B cell (primary cell): ENCODE data around the gene CALHM1. TPM values are rescaled to one million over a fixed set of nuclear protein-coding genes. Genes with fewer than 3 reads are reported as not detected.

Experiments
- ATAC-seq: fragments of 200-7000 bp; cut with Tn5 transposase; one replicate; pipeline ENCODE4 v1.10.0; 2021; ENCODE audit warnings: low read depth, mild to moderate bottlenecking, moderate number of reproducible peaks, moderate library complexity
- CTCF ChIA-PET: fragments of 350-600 bp; sonication (Branson Sonifier 250); formaldehyde crosslinking; loops from one replicate; lab custom pipeline; 2021; ENCODE audit warnings: antibody characterized with exemption, inconsistent platforms; lab: Charles Lee
- POLR2A ChIA-PET: fragments of 350-600 bp; sonication (Branson Sonifier 250); formaldehyde crosslinking; loops from one replicate; lab custom pipeline; 2021; ENCODE audit warnings: antibody characterized with exemption; lab: Charles Lee
- DNase-seq: peaks from one replicate; pipeline ENCODE4 v3.0.0; 2013
- H2AFZ ChIP-seq: 2 replicates; pipeline ENCODE4 v1.6.1; 2012; ENCODE audit warnings: mild to moderate bottlenecking, low read depth, low read length; ENCODE audit not compliant: insufficient read depth, poor library complexity, severe bottlenecking
- H3K27ac ChIP-seq, 2 donors: 1 replicate in 1 of 2; 2 replicates in 1 of 2; pipeline ENCODE4 v1.5.1; 2012 to 2013; ENCODE audit warnings: low read length in 2 of 2, mild to moderate bottlenecking in 2 of 2, moderate library complexity in 1 of 2
- H3K27me3 ChIP-seq, 4 experiments: fragments of 200-600 bp in 1 of 4; sonication (generic) in 1 of 4; replicated peaks in 1 of 4; 1 replicate in 2 of 4; 2 replicates in 2 of 4; pipeline versions ENCODE4 v1.6.1 to v1.7.0; 2013 to 2016; ENCODE audit warnings: low read length in 3 of 4, mild to moderate bottlenecking in 2 of 4, mixed read lengths in 1 of 4, moderate library complexity in 1 of 4; ENCODE audit not compliant: insufficient read depth in 4 of 4, control insufficient read depth in 3 of 4; ENCODE audit errors: control extremely low read depth in 1 of 4
- H3K36me3 ChIP-seq, 2 experiments: replicated peaks in 1 of 2; 1 replicate in 1 of 2; 2 replicates in 1 of 2; pipeline versions ENCODE4 v1.6.1 to v1.7.1; 2013; ENCODE audit warnings: low read length in 1 of 2; ENCODE audit not compliant: insufficient read depth in 2 of 2, control insufficient read depth in 1 of 2; ENCODE audit errors: control extremely low read depth in 1 of 2, extremely low read depth in 1 of 2
- H3K4me1 ChIP-seq, 2 donors: fragments of 200-600 bp in 1 of 2; sonication (generic) in 1 of 2; 1 replicate in 1 of 2; 2 replicates in 1 of 2; pipeline versions ENCODE4 v1.5.1 to v1.6.1; 2013 to 2017; ENCODE audit warnings: low read length in 2 of 2; ENCODE audit not compliant: control insufficient read depth in 2 of 2, insufficient read depth in 2 of 2
- H3K4me2 ChIP-seq: replicated peaks from 2 replicates; pipeline ENCODE3; 2012; ENCODE audit warnings: mild to moderate bottlenecking, low read depth, low read length; ENCODE audit not compliant: poor library complexity, severe bottlenecking
- H3K4me3 ChIP-seq, 5 experiments: fragments of 200-600 bp in 1 of 5; sonication (generic) in 1 of 5; 1 replicate in 3 of 5; 2 replicates in 2 of 5; pipeline versions ENCODE4 v1.5.1 to v1.7.0; 2011 to 2016; ENCODE audit warnings: low read length in 4 of 5, mild to moderate bottlenecking in 4 of 5, low read depth in 2 of 5, control low read depth in 1 of 5, moderate library complexity in 1 of 5; ENCODE audit not compliant: insufficient read depth in 1 of 5; ENCODE audit errors: control extremely low read depth in 1 of 5, extremely low read depth in 1 of 5
- H3K79me2 ChIP-seq: fragments of 200-600 bp; sonication (generic); one replicate; pipeline ENCODE4 v1.6.0; 2016; ENCODE audit warnings: low read length; ENCODE audit not compliant: control insufficient read depth, insufficient read depth
- H3K9ac ChIP-seq: fragments of 200-600 bp; sonication (generic); 2 replicates; pipeline ENCODE4 v1.6.1; 2017; ENCODE audit warnings: mild to moderate bottlenecking, low read length, moderate library complexity
- H3K9me3 ChIP-seq, 3 donors: one replicate each; pipeline versions ENCODE4 v1.6.1 to v1.7.1; 2013; ENCODE audit warnings: low read length in 2 of 3; ENCODE audit not compliant: control insufficient read depth in 2 of 3, insufficient read depth in 1 of 3; ENCODE audit errors: control extremely low read depth in 1 of 3
- H4K20me1 ChIP-seq: 2 replicates; pipeline ENCODE4 v1.6.0; 2012; ENCODE audit warnings: mild to moderate bottlenecking, low read length; ENCODE audit not compliant: insufficient read depth, control insufficient read depth, poor library complexity, severe bottlenecking
- H3K27ac Mint-ChIP-seq: one replicate; pipeline ENCODE4 v1.8.0; 2021; ENCODE audit warnings: mixed read lengths
- H3K27me3 Mint-ChIP-seq: one replicate; pipeline ENCODE4 v1.8.0; 2021; ENCODE audit warnings: mixed read lengths
- H3K4me1 Mint-ChIP-seq: one replicate; pipeline ENCODE4 v1.8.0; 2021; ENCODE audit warnings: mixed read lengths
- H3K4me3 Mint-ChIP-seq: one replicate; pipeline ENCODE4 v1.8.0; 2021; ENCODE audit warnings: mixed read lengths
- H3K9me3 Mint-ChIP-seq: one replicate; pipeline ENCODE4 v1.8.0; 2022; ENCODE audit warnings: mixed read lengths; ENCODE audit not compliant: insufficient read depth
- EZH2 ChIP-seq: IDR thresholded peaks from 2 replicates; pipeline ENCODE4 v1.6.1; 2012; ENCODE audit warnings: borderline replicate concordance, low read depth, mild to moderate bottlenecking, moderate library complexity, low read length; ENCODE audit not compliant: insufficient read depth, poor library complexity, severe bottlenecking
- WGBS: methylation state at CpG from one replicate; pipeline ENCODE4 v1.1.5; 2013; ENCODE audit warnings: missing lambda C conversion rate; ENCODE audit not compliant: insufficient coverage; 5-methylcytosine and 5-hydroxymethylcytosine counted together
- intact Hi-C: fragments of 100-400 bp; cut with micrococcal nuclease; formaldehyde crosslinking; loops from one replicate; pipeline ENCODE4 v1.10.0; 2022
- polyA plus RNA-seq: library from polyadenylated mRNA; depleted of rRNA; stranded (reverse); fragments of >200 nt; gene quantifications from 2 replicates; pipeline ENCODE4 v1.2.3, GENCODE V29; 2012
- total RNA-seq, 2 donors: library from RNA; stranded (reverse); fragments of 120-200 nt in 1 of 2; gene quantifications; 1 replicate in 1 of 2; 2 replicates in 1 of 2; pipeline versions ENCODE4 v1.2.3 to v1.2.4, GENCODE V29; 2013 to 2022
- TF ChIP-seq, protein P1 (sequence below): fragments of 200-600 bp; IDR thresholded peaks from one replicate; pipeline ENCODE4 v1.8.0; 2022; ENCODE audit warnings: antibody characterized with exemption, mild to moderate bottlenecking

Gene CALHM1
- total and polyA plus RNA-seq, 2 donors (not counting 1 experiment from before 2014, with no cell fraction given): 0.16 to 0.34 TPM

DNA sequence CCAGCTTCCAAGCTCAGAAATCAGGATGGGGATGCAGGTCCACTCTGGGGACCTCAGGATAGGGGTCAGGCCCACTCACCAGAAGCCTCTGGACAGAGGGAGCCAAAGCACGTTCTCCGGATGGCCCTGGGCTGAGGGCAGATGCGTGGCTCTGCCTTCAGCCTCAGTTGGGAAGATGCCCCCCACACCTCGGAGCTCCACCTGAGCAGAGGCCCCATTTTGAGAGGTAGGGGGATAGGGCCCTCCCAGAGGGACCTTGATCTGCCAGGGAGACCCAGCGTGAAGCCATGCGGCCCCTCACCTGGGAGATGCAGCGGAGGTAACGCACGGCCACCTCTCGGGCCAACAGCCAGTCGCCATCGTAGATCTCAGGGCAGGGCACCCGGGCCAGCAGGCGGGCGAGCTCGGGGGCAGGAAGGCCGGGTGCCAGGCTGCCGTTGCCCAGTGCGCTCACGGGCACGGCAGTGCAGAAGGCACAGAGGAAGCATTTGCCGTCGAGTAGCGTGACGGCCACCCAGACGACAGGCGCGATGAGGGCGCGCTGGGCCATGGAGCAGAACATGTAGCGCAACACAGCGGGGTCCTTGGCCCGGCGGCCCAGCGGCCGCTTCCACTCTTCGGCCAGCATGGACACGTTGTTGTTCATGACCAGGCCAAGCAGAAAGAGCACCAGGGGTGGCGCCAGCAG lies 660 bp downstream of the CALHM1 start:
- H4K20me1 ChIP-seq: no peaks in the 10 kb centered on the region
- CTCF ChIA-PET: interaction anchor here (1.3 kb wide), 1 partner anchor 42 kb away, joined by 4 read pairs; no protein-coding TSS in a partner anchor
- no peak for DNase-seq
- H3K4me1 ChIP-seq: peaks cover 3 to 18% of the 10 kb centered on the region in 2 donors
- ATAC-seq: no peak
- H3K36me3 ChIP-seq: no peaks in the 10 kb centered on the region
- H3K4me1 Mint-ChIP-seq: peaks cover 21% of the 10 kb centered on the region
- H3K27me3 Mint-ChIP-seq: no peaks in the 10 kb centered on the region
- no peak overlapping the region for H3K4me2 ChIP-seq
- POLR2A ChIA-PET: no interaction called here
- TF ChIP-seq, protein P1, sequence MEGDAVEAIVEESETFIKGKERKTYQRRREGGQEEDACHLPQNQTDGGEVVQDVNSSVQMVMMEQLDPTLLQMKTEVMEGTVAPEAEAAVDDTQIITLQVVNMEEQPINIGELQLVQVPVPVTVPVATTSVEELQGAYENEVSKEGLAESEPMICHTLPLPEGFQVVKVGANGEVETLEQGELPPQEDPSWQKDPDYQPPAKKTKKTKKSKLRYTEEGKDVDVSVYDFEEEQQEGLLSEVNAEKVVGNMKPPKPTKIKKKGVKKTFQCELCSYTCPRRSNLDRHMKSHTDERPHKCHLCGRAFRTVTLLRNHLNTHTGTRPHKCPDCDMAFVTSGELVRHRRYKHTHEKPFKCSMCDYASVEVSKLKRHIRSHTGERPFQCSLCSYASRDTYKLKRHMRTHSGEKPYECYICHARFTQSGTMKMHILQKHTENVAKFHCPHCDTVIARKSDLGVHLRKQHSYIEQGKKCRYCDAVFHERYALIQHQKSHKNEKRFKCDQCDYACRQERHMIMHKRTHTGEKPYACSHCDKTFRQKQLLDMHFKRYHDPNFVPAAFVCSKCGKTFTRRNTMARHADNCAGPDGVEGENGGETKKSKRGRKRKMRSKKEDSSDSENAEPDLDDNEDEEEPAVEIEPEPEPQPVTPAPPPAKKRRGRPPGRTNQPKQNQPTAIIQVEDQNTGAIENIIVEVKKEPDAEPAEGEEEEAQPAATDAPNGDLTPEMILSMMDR: no peak
- no peak for TF ChIP-seq EZH2
- H3K4me3 Mint-ChIP-seq: peak overlapping the region; percentile 34
- H2AFZ ChIP-seq: no peak overlapping the region
- no peak overlapping the region for H3K27ac Mint-ChIP-seq
- H3K4me3 ChIP-seq: peak overlapping the region in 1 of 5 experiments; percentile 9
- H3K27ac ChIP-seq: no peak overlapping the region
- no peak overlapping the region for H3K9ac ChIP-seq
- H3K79me2 ChIP-seq: no peaks in the 10 kb centered on the region
- intact Hi-C loops: no loop called here
- peaks cover 0 to under 1% (median 0%) of the 10 kb centered on the region in 4 experiments for H3K27me3 ChIP-seq
- WGBS: 96% methylated on average over 39 of the region's 39 CpGs
- no peaks in the 10 kb centered on the region for H3K9me3 Mint-ChIP-seq
- no peaks in the 10 kb centered on the region for H3K9me3 ChIP-seq

DNA sequence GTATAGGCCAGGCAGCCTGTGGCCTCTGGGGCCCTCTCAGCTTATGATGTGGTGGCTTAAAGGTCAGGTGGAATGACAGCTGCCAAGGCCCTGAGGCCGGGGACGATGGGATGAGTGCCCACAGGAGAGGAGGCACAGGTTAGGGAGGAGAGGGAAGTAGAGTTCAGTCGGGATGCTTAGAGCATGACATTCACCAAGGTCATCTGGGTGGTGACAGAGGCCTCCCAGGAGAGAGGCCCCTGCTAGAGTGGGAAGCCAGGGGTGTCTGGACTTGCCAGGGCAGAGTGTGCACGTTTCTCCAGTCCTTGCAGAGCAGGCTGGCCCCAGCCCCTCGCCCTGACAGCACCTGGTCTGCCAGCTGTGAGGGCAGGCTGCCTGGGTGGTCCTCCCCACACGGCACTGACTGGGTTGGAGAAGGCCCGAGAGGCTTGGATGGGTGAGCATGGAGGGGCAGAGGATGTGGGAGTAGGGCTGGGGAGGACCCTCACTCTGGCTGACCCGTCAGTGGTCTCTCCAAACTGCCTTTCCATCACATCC lies 1.5 kb downstream of the CALHM1 start:
- H3K9ac ChIP-seq: no peak overlapping the region
- CTCF ChIA-PET: interaction anchor here (1.1 kb wide), 1 partner anchor 28 kb away, joined by 3 read pairs; no protein-coding TSS in a partner anchor
- POLR2A ChIA-PET: no interaction called here
- no peak overlapping the region for H3K27ac ChIP-seq
- Mint-ChIP-seq H3K4me1 (peaks cover 29% of the 10 kb centered on the region), H3K27ac (no peak overlapping the region), H3K27me3 (no peaks in the 10 kb centered on the region), H3K4me3 (no peak overlapping the region), H3K9me3 (no peaks in the 10 kb centered on the region)
- H3K4me3 ChIP-seq: no peak overlapping the region
- peaks cover 5% of the 10 kb centered on the region for H3K79me2 ChIP-seq
- peaks cover 10 to 26% of the 10 kb centered on the region in 2 donors for H3K4me1 ChIP-seq
- DNase-seq: no peak
- no peak for ATAC-seq
- no peaks in the 10 kb centered on the region for H3K9me3 ChIP-seq
- WGBS: 87% methylated on average over 5 of the region's 8 CpGs
- TF ChIP-seq EZH2: no peak
- TF ChIP-seq, protein P1: no peak
- H3K36me3 ChIP-seq: no peaks in the 10 kb centered on the region
- H4K20me1 ChIP-seq: no peaks in the 10 kb centered on the region
- no peak overlapping the region for H2AFZ ChIP-seq
- H3K27me3 ChIP-seq: peaks cover 0 to 6% (median 0%) of the 10 kb centered on the region in 4 experiments
- intact Hi-C loops: no loop called here
- no peak overlapping the region for H3K4me2 ChIP-seq
